OCI-LY3 (cell line): ENCODE measurements around the gene UNC5B.

Source experiments
- EZH2phosphoT487 ChIP-seq: fragments of 200-600 bp; shearing (Covaris generic); IDR thresholded peaks from 2 replicates; pipeline ENCODE4 v1.6.1; 2018; ENCODE audit warnings: antibody characterized with exemption, mixed run types, low read depth
- TF ChIP-seq, protein P1 (sequence below): fragments of 200-600, 300-600 bp; sonication (generic); IDR thresholded peaks from 2 replicates; pipeline ENCODE4 v1.5.1; 2014; ENCODE audit warnings: antibody characterized with exemption, low read length, low read depth

- TF ChIP-seq, protein P1, sequence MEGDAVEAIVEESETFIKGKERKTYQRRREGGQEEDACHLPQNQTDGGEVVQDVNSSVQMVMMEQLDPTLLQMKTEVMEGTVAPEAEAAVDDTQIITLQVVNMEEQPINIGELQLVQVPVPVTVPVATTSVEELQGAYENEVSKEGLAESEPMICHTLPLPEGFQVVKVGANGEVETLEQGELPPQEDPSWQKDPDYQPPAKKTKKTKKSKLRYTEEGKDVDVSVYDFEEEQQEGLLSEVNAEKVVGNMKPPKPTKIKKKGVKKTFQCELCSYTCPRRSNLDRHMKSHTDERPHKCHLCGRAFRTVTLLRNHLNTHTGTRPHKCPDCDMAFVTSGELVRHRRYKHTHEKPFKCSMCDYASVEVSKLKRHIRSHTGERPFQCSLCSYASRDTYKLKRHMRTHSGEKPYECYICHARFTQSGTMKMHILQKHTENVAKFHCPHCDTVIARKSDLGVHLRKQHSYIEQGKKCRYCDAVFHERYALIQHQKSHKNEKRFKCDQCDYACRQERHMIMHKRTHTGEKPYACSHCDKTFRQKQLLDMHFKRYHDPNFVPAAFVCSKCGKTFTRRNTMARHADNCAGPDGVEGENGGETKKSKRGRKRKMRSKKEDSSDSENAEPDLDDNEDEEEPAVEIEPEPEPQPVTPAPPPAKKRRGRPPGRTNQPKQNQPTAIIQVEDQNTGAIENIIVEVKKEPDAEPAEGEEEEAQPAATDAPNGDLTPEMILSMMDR, result no peak
- no peak for TF ChIP-seq EZH2phosphoT487
Measured at GRCh38 chr10:71201849-71202248, 10.5 kb upstream of the UNC5B start.
